A549 (cell line): ENCODE measurements around the gene PTCH2. TPM values are rescaled to one million over a fixed set of nuclear protein-coding genes. Genes with fewer than 3 reads are reported as not detected.
A peak's percentile ranks its signal among the peaks of the same experiment; 100 is the strongest.

Experiments
- ATAC-seq, 2 experiments: fragments of 200-7000 bp in 1 of 2; fragments of >200 bp in 1 of 2; cut with Nextera tagmentation in 1 of 2; cut with Tn5 transposase in 1 of 2; 3 replicates each; pipeline versions ENCODE4 v1.8.0 to v1.9.1; 2018 to 2020; ENCODE audit warnings: mild to moderate bottlenecking in 1 of 2, moderate library complexity in 1 of 2
- CTCF ChIA-PET: fragments of 300-600 bp; sonication (Branson Sonifier 250); formaldehyde crosslinking; extraction: SDS; loops from one replicate; lab custom pipeline; 2021; ENCODE audit warnings: antibody characterized with exemption, inconsistent platforms; lab: Yijun Ruan, JAX
- POLR2A ChIA-PET: fragments of 350-600 bp; formaldehyde crosslinking; extraction: SDS; loops from one replicate; lab custom pipeline; 2021; ENCODE audit warnings: antibody characterized with exemption, inconsistent platforms; lab: Yijun Ruan, JAX
- DNase-seq, 2 experiments: peaks; one replicate each; pipeline versions ENCODE4 v3.0.0 to v3.0.0-alpha.2; 2011 to 2016; ENCODE audit warnings: low read depth in 1 of 2, low spot score in 1 of 2
- FAIRE-seq: peaks from 2 replicates; lab custom pipeline; 2011; peaks lifted over from hg19 to GRCh38; lab: Jason Lieb, UNC
- H3K27ac ChIP-seq, 2 experiments: fragments of >200 bp; sonication (Bioruptor Twin); formaldehyde crosslinking; 3 replicates each; pipeline ENCODE4 v1.5.1; 2016 to 2017
- H3K4me1 ChIP-seq: fragments of >200 bp; sonication (Bioruptor Twin); formaldehyde crosslinking; 3 replicates; pipeline ENCODE4 v1.6.1; 2016
- H3K4me2 ChIP-seq: fragments of >200 bp; sonication (Bioruptor Twin); formaldehyde crosslinking; 3 replicates; pipeline ENCODE4 v1.6.1; 2016
- H3K4me3 ChIP-seq: fragments of >200 bp; sonication (Bioruptor Twin); formaldehyde crosslinking; 3 replicates; pipeline ENCODE4 v1.5.1; 2016
- H3K9me3 ChIP-seq: fragments of >200 bp; sonication (Bioruptor Twin); formaldehyde crosslinking; 3 replicates; pipeline ENCODE4 v1.6.1; 2016
- CBX2 ChIP-seq: fragments of 200-600 bp; sonication (generic); IDR thresholded peaks from 2 replicates; pipeline ENCODE4 v1.6.1; 2016; ENCODE audit warnings: low read depth, mild to moderate bottlenecking, borderline replicate concordance
- CHD2 ChIP-seq: fragments of 150-350 bp; IDR thresholded peaks from 2 replicates; pipeline ENCODE4 v1.6.1; 2014; ENCODE audit warnings: low read length; ENCODE audit not compliant: partially characterized antibody
- ELK1 ChIP-seq: fragments of 150-350 bp; IDR thresholded peaks from 2 replicates; pipeline ENCODE4 v1.6.1; 2014; ENCODE audit warnings: low read depth, mild to moderate bottlenecking, low read length
- EP300 ChIP-seq, 2 experiments: fragments of >200 bp; sonication (Bioruptor Twin); formaldehyde crosslinking; IDR thresholded peaks; 2 replicates in 1 of 2; 3 replicates in 1 of 2; pipeline ENCODE4 v1.6.1; 2016 to 2017
- ESRRA ChIP-seq: fragments of 150-350 bp; IDR thresholded peaks from 2 replicates; pipeline ENCODE4 v1.6.1; 2014; ENCODE audit warnings: mild to moderate bottlenecking, low read length, borderline replicate concordance
- GATA3 ChIP-seq: IDR thresholded peaks from 2 replicates; pipeline ENCODE4 v1.6.1; 2012; ENCODE audit warnings: borderline replicate concordance
- HES2 ChIP-seq: fragments of >200 bp; sonication (Bioruptor Twin); formaldehyde crosslinking; IDR thresholded peaks from 2 replicates; pipeline ENCODE4 v1.6.1; 2016
- HOXB5 ChIP-seq: fragments of 250-450 bp; sonication (Bioruptor Pico); IDR thresholded peaks from 2 replicates; pipeline ENCODE4 v1.5.0; 2020; ENCODE audit warnings: mild to moderate bottlenecking, moderate library complexity
- KDM1A ChIP-seq: fragments of 200-600 bp; sonication (generic); IDR thresholded peaks from 2 replicates; pipeline ENCODE4 v1.6.1; 2016; ENCODE audit warnings: low read depth, mild to moderate bottlenecking
- KDM5A ChIP-seq: fragments of 200-600 bp; sonication (generic); IDR thresholded peaks from 2 replicates; pipeline ENCODE4 v1.6.1; 2016; ENCODE audit warnings: antibody characterized with exemption, mild to moderate bottlenecking
- MAFK ChIP-seq: fragments of 450-650 bp; IDR thresholded peaks from 2 replicates; pipeline ENCODE4 v1.6.1; 2014; ENCODE audit not compliant: partially characterized antibody
- MAZ ChIP-seq: fragments of 150-350 bp; IDR thresholded peaks from 2 replicates; pipeline ENCODE4 v1.6.1; 2014; ENCODE audit warnings: antibody characterized with exemption, low read depth, low read length, borderline replicate concordance
- NFE2L2 ChIP-seq: fragments of 150-350 bp; conservative IDR thresholded peaks from 2 replicates; pipeline ENCODE4 v1.6.1; 2014; ENCODE audit warnings: low read length
- NPAS2 ChIP-seq: fragments of 250-450 bp; sonication (Bioruptor Pico); IDR thresholded peaks from 2 replicates; pipeline ENCODE4 v1.8.0; 2022; ENCODE audit warnings: mild to moderate bottlenecking, moderate library complexity, borderline replicate concordance
- POLR2A ChIP-seq: IDR thresholded peaks from 2 replicates; pipeline ENCODE4 v1.6.1; 2012; ENCODE audit warnings: mild to moderate bottlenecking, low read length
- POLR2AphosphoS2 ChIP-seq: conservative IDR thresholded peaks from 2 replicates; pipeline ENCODE4 v1.6.1; 2012; ENCODE audit warnings: low read length, improper control_type of control experiment, inconsistent platforms
- RCOR1 ChIP-seq: fragments of 150-350 bp; IDR thresholded peaks from 2 replicates; pipeline ENCODE4 v1.6.1; 2014; ENCODE audit warnings: antibody characterized with exemption, low read length, low read depth
- SMC3 ChIP-seq: fragments of >200 bp; sonication (Bioruptor Twin); formaldehyde crosslinking; IDR thresholded peaks from 3 replicates; pipeline ENCODE4 v1.6.1; 2018; ENCODE audit warnings: inconsistent platforms
- TP53 ChIP-seq: fragments of 250-450 bp; sonication (Bioruptor Pico); IDR thresholded peaks from 2 replicates; pipeline ENCODE4 v1.5.0; 2021; ENCODE audit warnings: mild to moderate bottlenecking, moderate library complexity
- ZFP36 ChIP-seq: fragments of 450-650 bp; IDR thresholded peaks from 2 replicates; pipeline ENCODE4 v1.6.1; 2014; ENCODE audit warnings: borderline replicate concordance; ENCODE audit not compliant: partially characterized antibody
- ZNF302 ChIP-seq: fragments of 250-450 bp; sonication (Bioruptor Pico); IDR thresholded peaks from 2 replicates; pipeline ENCODE4 v1.9.0; 2021; ENCODE audit warnings: inconsistent platforms, mild to moderate bottlenecking, moderate library complexity
- ZSCAN20 ChIP-seq: fragments of 250-450 bp; sonication (Bioruptor Pico); IDR thresholded peaks from 2 replicates; pipeline ENCODE4 v1.8.0; 2022; ENCODE audit warnings: mild to moderate bottlenecking, moderate library complexity
- WGBS: methylation state at CpG from one replicate; pipeline ENCODE4 v1.1.6; 2017; ENCODE audit errors: missing lambda C conversion rate; 5-methylcytosine and 5-hydroxymethylcytosine counted together
- polyA plus RNA-seq, 4 experiments: library from polyadenylated mRNA; depleted of rRNA in 3 of 4; stranded (reverse); fragments of >200 nt; fragmentation: RNase III in 1 of 4; extraction: RNeasy Plus Mini Kit Qiagen cat#74134 plus additional on column Dnase treatment in 1 of 4; gene quantifications; 2 replicates in 3 of 4; 3 replicates in 1 of 4; pipeline ENCODE4 v1.2.3, GENCODE V29; 2011 to 2017

Gene PTCH2
- polyA plus RNA-seq, 2 of the 4 experiments (the other 2 are of a cell fraction) = 0.14 to 0.32 TPM

GRCh38 chr1:44785501-44786137 is 57.4 kb downstream of the PTCH2 start (continued):
- TF ChIP-seq RCOR1 (no peak), NPAS2 (CRISPR knock-in tag) (no peak), ELK1 (no peak), NFE2L2 (no peak), CHD2 (no peak), KDM1A (no peak), KDM5A (no peak), TP53 (CRISPR knock-in tag) (no peak)

GRCh38 chr1:44785029-44785380 is 58.0 kb downstream of the PTCH2 start:
- Histone ChIP-seq H3K9me3 (no peaks in the 10 kb centered on the region), H3K4me2 (no peak overlapping the region; the same call in 1 of the 3 replicates), H3K4me1 (peaks cover 6% of the 10 kb centered on the region), H3K4me3 (no peak overlapping the region), H3K27ac (no peak overlapping the region)
- ChIA-PET POLR2A (interaction anchor here (1.8 kb wide), 2 partner anchors 10 to 34 kb away, joined by 4 to 11 read pairs; partner anchors contain the start of gene RPS8), CTCF (interaction anchor here (1.0 to 7.1 kb wide), 7 partner anchors 7 to 55 kb away, joined by 3 to 44 read pairs (median 6); partner anchors contain the start of genes BTBD19 and PLK3)
- DNase-seq (no peak), FAIRE-seq (no peak), ATAC-seq (peak; percentile 7 to 14; a peak in 4 of 6 replicates)
- no peak for TF ChIP-seq MAFK
- TF ChIP-seq ZNF302 (CRISPR knock-in tag) = no peak
- TF ChIP-seq TP53 (CRISPR knock-in tag) = no peak
- no peak for TF ChIP-seq POLR2AphosphoS2
- TF ChIP-seq CBX2 = no peak
- TF ChIP-seq MAZ = no peak
- TF ChIP-seq NFE2L2 = no peak
- no peak for TF ChIP-seq GATA3
- WGBS = 84% methylated on average over 5 of the region's 6 CpGs

- H3K9me3 ChIP-seq = no peaks in the 10 kb centered on the region
- TF ChIP-seq ZSCAN20 (CRISPR knock-in tag) (no peak), EP300 (IDR thresholded peaks at IDR 0.05) (no peak), HES2 (no peak), POLR2A (no peak), ZFP36 (no peak), ESRRA (no peak), KDM5A (no peak), HOXB5 (CRISPR knock-in tag) (no peak), SMC3 (no peak), CBX2 (no peak)
- no peak for DNase-seq
- no peak for FAIRE-seq
- H3K27ac ChIP-seq = no peak overlapping the region
- H3K4me1 ChIP-seq = peaks cover 7% of the 10 kb centered on the region
- CTCF ChIA-PET = interaction anchor here (1.2 to 7.1 kb wide), 6 partner anchors 9 to 54 kb away, joined by 3 to 44 read pairs (median 8); partner anchors contain the start of genes BTBD19 and PLK3
- H3K4me3 ChIP-seq = no peak overlapping the region
- H3K4me2 ChIP-seq = no peak overlapping the region
- POLR2A ChIA-PET = interaction anchor here (1.8 kb wide), 2 partner anchors 9 to 35 kb away, joined by 4 to 11 read pairs; partner anchors contain the start of gene RPS8
- 90% methylated on average over 23 of the region's 71 CpGs for WGBS
- ATAC-seq = peak; percentile 4 to 6; a peak in 3 of 6 replicates
Measured at GRCh38 chr1:44784094-44785028, 58.7 kb downstream of the PTCH2 start.
